ENCODE data around the gene MPZL3. TPM values are rescaled to one million over a fixed set of nuclear protein-coding genes. Genes with fewer than 3 reads are reported as not detected.
A peak's percentile ranks its signal among the peaks of the same experiment; 100 is the strongest.

The MPZL3 gene
- total RNA-seq, 6 donors from 2014 or later: 2.3 to 27.7 (median 10.4) TPM

- DNase-seq: no peak
- TF ChIP-seq, protein P1, sequence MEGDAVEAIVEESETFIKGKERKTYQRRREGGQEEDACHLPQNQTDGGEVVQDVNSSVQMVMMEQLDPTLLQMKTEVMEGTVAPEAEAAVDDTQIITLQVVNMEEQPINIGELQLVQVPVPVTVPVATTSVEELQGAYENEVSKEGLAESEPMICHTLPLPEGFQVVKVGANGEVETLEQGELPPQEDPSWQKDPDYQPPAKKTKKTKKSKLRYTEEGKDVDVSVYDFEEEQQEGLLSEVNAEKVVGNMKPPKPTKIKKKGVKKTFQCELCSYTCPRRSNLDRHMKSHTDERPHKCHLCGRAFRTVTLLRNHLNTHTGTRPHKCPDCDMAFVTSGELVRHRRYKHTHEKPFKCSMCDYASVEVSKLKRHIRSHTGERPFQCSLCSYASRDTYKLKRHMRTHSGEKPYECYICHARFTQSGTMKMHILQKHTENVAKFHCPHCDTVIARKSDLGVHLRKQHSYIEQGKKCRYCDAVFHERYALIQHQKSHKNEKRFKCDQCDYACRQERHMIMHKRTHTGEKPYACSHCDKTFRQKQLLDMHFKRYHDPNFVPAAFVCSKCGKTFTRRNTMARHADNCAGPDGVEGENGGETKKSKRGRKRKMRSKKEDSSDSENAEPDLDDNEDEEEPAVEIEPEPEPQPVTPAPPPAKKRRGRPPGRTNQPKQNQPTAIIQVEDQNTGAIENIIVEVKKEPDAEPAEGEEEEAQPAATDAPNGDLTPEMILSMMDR (IDR thresholded peaks at IDR 0.05): no peak
- TF ChIP-seq EP300 (IDR thresholded peaks at IDR 0.05): no peak
- H3K4me1 ChIP-seq: peaks cover under 1 to 29% (median 18%) of the 10 kb centered on the region in 4 donors
- ATAC-seq (ENCODE audit: low FRiP score in 2 of 2): no peak
- no peak overlapping the region for H3K27ac ChIP-seq
- H3K36me3 ChIP-seq: peaks cover 0 to 19% (median 3%) of the 10 kb centered on the region in 4 donors
- H3K9me3 ChIP-seq: no peaks in the 10 kb centered on the region
- 66 to 68% methylated on average over 3 of the region's 3 CpGs for WGBS, 2 donors
- H3K4me3 ChIP-seq: no peak overlapping the region
- H3K27me3 ChIP-seq: no peaks in the 10 kb centered on the region
Measured at GRCh38 chr11:118260353-118260752, 8.2 kb upstream of the MPZL3 start.

GRCh38 chr11:118259138-118259537 lies 7.0 kb upstream of the MPZL3 start:
- TF ChIP-seq POLR2A (IDR thresholded peaks at IDR 0.05) (no peak), EP300 (IDR thresholded peaks at IDR 0.05) (no peak), POLR2AphosphoS5 (IDR thresholded peaks at IDR 0.05) (no peak)
- TF ChIP-seq, protein P1 (IDR thresholded peaks at IDR 0.05): no peak
- Histone ChIP-seq H3K27ac (no peak overlapping the region), H3K4me3 (no peak overlapping the region), H3K36me3 (peaks cover 0 to 25% (median 6%) of the 10 kb centered on the region in 4 donors), H3K27me3 (no peaks in the 10 kb centered on the region), H3K9me3 (no peaks in the 10 kb centered on the region), H3K4me1 (peaks cover 0 to 29% (median 13%) of the 10 kb centered on the region in 4 donors)
- ATAC-seq (ENCODE audit: low FRiP score in 2 of 2): no peak
- DNase-seq: no peak
- WGBS, 2 donors: 98 to 100% methylated on average over 1 of the region's 1 CpG

GRCh38 chr11:118258410-118258809 lies 6.2 kb upstream of the MPZL3 start:
- DNase-seq (no peak), ATAC-seq (ENCODE audit: low FRiP score in 2 of 2) (no peak)
- peaks cover 0 to 25% (median 6%) of the 10 kb centered on the region in 4 donors for H3K36me3 ChIP-seq
- no peak overlapping the region for H3K4me3 ChIP-seq
- H3K27me3 ChIP-seq: no peaks in the 10 kb centered on the region
- no peaks in the 10 kb centered on the region for H3K9me3 ChIP-seq
- H3K4me1 ChIP-seq: peaks cover 0 to 23% (median 7%) of the 10 kb centered on the region in 4 donors
- TF ChIP-seq, protein P1 (IDR thresholded peaks at IDR 0.05): peak in 1 of 6 experiments; percentile 5
- TF ChIP-seq POLR2AphosphoS5 (IDR thresholded peaks at IDR 0.05): no peak
- WGBS, 2 donors: 0% methylated on average over 1 of the region's 1 CpG
- no peak overlapping the region for H3K27ac ChIP-seq

- no peak for TF ChIP-seq POLR2A (IDR thresholded peaks at IDR 0.05)
- no peak for TF ChIP-seq POLR2AphosphoS5 (IDR thresholded peaks at IDR 0.05)
- TF ChIP-seq, protein P1 (IDR thresholded peaks at IDR 0.05): no peak
- TF ChIP-seq EP300 (IDR thresholded peaks at IDR 0.05): no peak
- H3K27ac ChIP-seq: peak overlapping the region; percentile 90 to 96 (median 92)
- WGBS, 2 donors: 48 to 55% methylated on average over 3 of the region's 3 CpGs
Measured at GRCh38 chr11:118252688-118253087, 523 bp upstream of the MPZL3 start.

DNA sequence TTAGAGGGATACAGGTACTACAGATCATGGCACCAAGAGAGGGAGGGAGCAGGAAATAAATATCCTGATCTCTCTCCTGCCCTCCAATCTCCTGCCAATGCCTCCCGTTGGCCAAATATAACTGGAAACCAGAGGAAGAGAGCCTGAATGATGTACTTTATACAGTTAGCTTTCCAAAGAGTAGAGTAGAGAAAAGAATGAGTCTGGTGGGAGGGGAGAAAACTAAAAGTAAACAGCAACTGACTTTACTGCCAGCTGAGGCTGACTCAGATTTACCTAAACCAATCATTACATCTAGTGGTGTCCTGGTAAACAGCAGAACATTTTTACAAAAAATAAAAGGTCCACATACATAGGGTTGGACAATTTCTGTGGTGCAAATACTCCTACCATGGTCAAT lies 5.1 kb downstream of the MPZL3 start:
- Histone ChIP-seq H3K27me3 (no peaks in the 10 kb centered on the region), H3K36me3 (no peaks in the 10 kb centered on the region), H3K4me1 (peaks cover 9 to 35% (median 14%) of the 10 kb centered on the region in 4 donors), H3K9me3 (no peaks in the 10 kb centered on the region), H3K27ac (peak overlapping the region in 3 of 4 donors; percentile 51 to 71 (median 62)), H3K4me3 (no peak overlapping the region)
- ATAC-seq (ENCODE audit: low FRiP score in 2 of 2) (no peak), DNase-seq (no peak)
- WGBS, 2 donors: 36 to 53% methylated on average over 1 of the region's 1 CpG
- no peak for TF ChIP-seq POLR2AphosphoS5 (IDR thresholded peaks at IDR 0.05)
- TF ChIP-seq POLR2A (IDR thresholded peaks at IDR 0.05): peak in 1 of 4 donors; percentile 15

More at GRCh38 chr11:118252688-118253087, 523 bp upstream of the MPZL3 start:
- no peaks in the 10 kb centered on the region for H3K9me3 ChIP-seq
- ATAC-seq (ENCODE audit: low FRiP score in 2 of 2) (peak in 1 of 2 donors; percentile 38), DNase-seq (no peak)
- peak overlapping the region in 3 of 4 donors; percentile 55 to 71 (median 67) for H3K4me3 ChIP-seq
- H3K36me3 ChIP-seq: peaks cover 0 to 6% (median 4%) of the 10 kb centered on the region in 4 donors
- H3K4me1 ChIP-seq: peaks cover 3 to 24% (median 15%) of the 10 kb centered on the region in 4 donors
- no peaks in the 10 kb centered on the region for H3K27me3 ChIP-seq

All from upper lobe of left lung (tissue), 6 donors.